HG02970 (cell line): ENCODE results near the gene NFX1.
A peak's percentile ranks its signal among the peaks of the same experiment; 100 is the strongest.

Experiments used
- ATAC-seq: cut with Tn5 transposase; IDR thresholded peaks from one replicate; pipeline ENCODE4 v1.9.1; 2021; ENCODE audit warnings: mild to moderate bottlenecking, moderate library complexity, moderate number of reproducible peaks; ENCODE audit not compliant: unreplicated experiment, low FRiP score

The NFX1 gene

DNA sequence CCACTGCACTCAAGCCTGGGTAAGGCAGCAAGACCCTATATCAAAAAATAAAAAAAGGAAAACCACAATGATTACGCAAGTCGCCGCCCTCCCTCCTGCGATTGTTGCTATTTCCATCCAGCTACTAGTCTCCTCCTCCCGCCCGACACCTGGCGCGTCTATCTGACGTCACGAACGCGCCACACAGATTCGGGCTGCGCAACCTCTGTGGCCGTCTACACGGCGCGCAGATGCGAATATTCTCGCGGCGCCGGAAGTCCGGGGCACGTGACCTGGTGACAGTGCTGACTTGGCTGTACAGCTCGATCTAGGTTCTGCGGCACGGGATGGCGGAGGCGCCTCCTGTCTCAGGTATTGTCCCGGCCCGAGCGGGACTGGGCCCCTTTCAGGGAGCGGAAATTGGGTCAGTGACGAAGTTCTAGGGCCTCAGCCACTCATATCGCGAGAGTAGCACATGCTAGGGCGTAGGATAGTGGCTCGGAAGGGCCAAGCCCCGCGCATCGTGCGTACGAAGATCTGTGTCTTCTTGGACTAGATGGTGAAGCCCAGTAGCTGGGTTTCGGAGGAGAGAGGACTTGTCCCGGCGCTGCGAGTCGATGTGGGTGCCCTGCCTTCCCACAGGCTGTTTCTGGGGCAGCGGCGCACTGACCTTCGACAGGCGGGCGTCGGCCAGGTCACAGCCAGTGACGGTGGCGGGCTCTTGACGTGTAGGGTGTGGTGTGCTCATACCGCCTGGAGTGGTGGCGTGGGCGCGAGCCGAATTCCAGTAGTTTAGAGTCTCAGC lies at the start of gene NFX1:
Gene NFX1, plus strand, starts transcription at position 270 of the 784 bp plus-strand sequence. Its CDS starts 57 bp downstream, at position 327.
- ATAC-seq = peak; percentile 90

DNA sequence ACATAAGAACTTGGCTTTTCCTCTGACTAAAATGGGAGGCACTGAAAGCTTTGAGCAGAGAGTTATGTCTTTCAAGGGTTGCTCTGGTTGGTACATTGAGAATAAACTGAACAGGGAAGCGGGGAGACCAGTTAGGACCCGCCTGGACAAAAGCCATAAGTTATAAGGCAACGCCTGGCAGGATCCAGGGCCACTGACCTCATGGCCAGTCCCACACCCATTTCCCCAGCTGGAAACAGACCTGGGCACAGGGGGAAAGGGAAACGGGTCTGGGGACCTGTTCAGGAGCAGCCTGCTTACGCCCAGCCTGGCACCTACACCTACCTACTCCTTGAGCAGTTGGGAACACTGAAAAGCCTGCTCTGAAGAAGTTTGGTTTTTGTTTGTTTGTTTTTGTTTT lies 49.0 kb upstream of the NFX1 start:
- no peak for ATAC-seq

DNA sequence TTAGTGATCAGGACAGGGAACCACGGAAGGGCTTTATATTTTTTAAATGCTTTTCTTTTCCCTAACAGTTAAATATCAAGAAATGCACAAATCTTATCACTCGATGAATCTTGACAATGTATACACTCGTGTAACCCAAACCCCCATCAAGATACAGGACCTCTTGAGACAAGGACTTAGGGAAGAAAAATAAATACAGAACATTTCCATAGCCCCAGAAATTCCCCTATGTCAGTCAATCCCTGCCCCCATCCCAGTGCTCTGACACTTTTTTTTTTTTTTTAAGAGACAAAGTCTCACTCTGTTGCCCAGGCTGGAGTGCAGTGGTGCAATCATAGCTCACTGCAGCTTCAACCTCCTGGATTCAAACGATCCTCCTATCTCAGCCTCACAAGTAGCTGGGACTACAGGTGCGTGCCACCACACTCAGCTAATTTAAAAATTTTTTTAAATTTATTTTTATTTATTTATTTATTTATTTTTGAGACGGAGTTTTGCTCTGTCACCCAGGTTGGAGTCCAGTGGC lies 47.6 kb upstream of the NFX1 start:
- no peak for ATAC-seq

DNA sequence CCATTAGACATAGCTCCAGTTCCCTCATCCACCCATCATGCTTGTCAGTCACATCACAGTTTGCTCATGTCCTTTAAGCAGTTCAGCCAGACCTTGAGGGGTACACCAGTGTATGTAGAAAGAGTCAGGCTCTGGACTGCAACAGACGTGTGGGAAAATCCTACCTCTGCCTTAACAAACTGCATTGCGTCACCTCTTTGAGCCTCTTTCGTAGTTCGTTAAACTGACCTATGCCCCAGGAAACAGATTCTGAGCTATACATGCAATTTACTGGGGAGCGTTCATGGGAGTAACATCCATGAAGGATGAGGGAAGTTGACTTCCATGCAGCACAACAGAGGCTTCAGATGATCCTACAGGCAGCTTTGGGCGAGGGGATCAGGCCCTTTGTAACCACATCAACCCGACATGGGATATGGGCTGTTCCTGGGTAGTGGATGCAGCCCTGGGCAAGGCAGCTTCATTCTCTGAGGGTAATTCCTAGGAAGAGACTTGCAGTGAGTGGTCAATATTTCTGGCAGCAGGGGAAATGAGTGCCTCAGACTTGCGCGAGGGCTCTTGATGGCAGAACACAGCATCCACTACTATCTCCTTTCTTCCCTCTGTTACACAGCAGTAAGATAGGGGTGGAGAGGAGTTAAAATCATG lies 46.1 kb upstream of the NFX1 start:
- no peak for ATAC-seq

DNA sequence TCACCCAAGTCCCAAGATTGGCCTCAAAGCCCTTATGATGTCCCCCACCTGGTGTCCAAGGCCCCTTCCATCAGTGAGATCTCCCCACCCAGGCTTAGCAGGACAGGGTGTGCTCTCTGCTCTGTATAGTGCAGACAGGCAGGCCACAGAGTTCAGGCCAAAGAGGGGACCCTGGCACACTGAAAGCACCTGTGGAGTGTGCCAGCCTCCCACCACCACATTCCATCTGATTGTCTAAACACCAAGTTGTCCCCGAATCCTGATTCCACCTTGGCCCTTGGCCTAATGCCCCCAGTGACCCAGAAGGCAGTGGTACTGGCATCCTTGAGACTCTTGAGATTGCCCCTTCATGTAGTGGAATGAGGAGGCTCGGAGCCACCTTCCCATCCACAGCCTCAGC lies 45.0 kb upstream of the NFX1 start:
- no peak for ATAC-seq

DNA sequence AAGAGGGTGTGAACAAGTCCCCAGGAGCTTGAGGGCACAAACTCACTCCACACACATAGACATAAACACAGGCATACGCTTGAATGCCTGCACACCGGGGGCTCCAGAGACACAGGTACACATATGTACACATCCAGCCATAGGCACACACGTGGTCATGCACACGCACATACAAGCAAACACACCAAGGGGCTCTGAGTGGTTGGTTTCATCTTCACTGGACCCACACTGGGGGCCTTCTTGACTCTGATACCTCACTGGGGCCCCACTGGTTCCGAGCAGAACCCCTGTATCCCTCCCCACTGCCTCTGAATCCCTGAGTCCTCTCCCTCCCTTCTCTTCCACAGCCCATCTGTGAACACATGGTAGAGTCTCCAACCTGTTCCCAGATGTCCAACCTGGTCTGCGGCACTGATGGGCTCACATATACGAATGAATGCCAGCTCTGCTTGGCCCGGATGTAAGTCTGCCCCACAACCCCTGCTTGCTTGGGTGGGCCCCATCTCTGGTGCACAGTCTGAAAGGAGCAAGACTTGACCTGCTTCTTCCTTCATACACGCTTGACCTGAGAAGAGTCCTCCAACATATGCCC lies 44.0 kb upstream of the NFX1 start:
- no peak for ATAC-seq

DNA sequence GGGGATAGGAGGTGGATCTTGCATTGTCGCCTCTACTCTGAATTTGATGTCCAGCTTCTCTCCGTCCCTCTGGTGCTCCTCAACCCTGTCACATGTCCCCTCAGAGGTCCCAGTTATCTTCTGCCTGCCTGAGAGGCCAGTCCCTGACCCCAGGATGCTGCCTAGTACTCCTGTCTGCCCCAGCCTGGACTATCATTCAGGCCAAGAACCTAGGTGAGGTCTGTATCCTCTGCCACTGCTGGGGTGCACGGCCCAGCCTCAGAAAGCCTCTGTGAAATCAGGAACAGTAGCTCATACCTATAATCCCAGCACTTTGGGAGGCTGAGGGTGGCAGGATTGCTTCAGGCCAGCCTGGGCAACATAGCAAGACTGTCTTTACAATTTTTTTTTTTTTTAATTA lies 41.7 kb upstream of the NFX1 start:
- no peak for ATAC-seq

DNA sequence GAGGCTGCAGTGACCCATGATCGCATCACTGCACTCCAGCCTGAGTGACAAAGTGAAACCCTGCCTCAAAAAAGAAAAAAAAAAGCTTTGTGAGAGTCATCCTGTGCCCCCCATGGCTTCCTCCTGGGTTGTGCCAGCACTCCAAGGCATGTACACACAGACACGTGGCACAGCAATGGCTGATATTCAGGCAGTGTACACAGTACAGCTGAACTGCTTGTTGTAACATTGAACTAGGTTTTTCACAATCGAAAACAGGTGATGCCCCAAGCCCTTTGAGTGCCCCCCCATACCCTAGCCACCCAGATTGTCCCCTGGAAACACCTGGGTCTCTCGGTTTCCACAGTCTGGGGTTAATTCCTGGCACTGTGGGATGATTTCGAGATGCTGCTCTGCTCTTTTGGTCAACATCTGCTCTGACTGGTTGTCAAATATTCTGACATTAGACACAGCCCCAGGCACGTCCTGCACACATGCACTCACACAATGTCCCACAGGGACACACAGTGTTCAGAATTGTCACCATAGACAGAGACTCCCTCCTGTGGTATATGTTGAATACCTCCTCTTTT lies 41.1 kb upstream of the NFX1 start:
- ATAC-seq = no peak

DNA sequence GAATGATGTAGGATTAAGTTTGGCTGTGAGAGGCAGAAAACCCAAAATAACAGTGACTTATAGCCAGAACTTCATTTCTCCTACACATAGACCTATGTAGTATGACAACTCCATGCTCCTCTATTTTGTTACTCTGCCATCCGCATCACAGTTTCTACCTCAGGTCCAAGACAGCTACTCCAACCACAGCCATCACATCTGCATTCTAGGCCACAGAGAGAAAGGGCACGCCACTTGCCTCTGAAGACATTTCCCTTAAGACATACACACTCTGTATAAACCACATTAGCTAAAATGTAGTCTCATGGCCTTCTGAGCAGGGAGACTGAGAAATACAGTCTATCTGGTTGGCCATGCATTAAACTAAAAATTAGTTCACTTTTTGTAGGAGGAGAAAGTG lies 40.3 kb upstream of the NFX1 start:
- ATAC-seq = no peak

DNA sequence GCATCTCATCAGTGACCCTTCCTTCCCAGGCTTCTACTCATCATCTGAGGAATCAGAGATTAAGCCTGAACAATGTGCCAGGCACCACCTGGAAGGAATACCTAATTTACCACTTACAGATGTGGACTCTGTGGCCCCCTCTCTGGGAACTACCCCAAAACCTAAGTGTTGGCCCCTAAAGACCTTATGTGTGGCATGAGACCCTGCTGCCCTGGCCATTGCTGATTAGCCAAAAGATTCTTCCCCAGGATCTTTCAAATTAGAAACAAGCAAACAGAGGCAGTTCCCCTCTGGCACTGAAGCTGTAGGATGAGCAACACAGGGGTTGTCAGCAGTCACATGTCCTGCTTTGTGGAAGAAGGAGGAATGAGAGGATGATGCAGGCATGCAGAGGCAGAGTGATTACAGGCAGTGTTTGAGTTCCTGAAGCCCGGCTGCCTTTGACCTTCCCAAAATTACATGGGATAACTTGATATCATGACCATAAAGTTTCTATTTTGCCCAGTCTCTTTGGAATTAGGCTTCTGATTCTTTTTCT lies 39.8 kb upstream of the NFX1 start:
- no peak for ATAC-seq

DNA sequence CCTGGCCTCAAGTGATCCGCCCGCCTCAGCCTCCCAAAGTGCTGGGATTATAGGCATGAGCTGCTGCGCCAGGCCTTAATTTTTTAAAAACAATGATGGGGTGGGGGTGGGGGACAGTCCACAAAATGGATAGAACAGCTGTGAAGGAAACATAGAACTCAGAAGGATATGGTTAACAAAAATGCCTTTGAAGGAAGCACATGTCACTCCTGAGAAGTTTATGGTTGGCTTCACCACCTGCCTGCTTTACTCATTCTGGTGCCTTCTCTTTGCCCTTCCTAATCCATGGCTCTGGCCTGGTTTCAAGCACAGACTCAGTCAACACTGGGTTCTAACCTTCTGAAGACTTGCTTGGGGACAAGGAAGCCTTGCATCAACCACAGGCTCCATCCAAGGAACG lies 36.1 kb upstream of the NFX1 start:
- ATAC-seq = no peak

DNA sequence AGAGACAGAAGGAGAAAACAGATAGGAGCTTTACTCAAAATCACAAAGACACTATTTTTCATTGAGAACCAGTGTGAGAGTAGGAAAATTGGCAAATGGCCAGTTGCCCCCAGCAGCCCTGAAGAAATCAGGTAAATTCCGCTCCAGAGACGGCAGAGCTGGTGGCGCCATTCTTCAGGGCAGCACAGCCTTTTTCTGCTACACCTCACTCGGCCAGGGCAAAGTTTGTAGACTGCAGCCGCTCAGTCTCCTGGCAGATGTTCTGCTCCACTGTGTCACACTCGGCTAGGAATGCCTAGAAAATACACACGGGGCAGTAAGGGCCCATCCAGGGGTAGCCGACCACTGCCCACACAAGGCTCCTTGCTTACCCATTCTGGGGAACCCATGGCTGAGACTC lies 35.3 kb upstream of the NFX1 start:
- no peak for ATAC-seq

DNA sequence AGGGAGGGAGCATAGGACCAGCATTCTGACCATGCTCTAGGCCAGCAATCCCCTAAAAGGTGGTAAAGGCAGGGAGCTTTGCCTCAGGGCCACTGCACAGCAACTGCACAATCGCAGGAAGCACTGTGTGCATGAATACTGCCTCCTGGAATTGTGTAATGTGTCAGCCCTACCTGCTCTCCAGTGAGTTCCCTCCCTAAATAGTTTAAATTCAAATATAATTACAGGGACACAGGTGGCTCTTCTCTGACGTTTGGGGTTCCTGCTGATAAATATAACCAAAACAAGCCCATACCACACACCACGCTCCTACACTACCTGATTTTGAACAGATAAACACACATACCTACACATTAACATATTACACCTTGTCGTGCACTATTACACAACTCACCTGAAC lies 34.8 kb upstream of the NFX1 start:
- ATAC-seq = no peak

DNA sequence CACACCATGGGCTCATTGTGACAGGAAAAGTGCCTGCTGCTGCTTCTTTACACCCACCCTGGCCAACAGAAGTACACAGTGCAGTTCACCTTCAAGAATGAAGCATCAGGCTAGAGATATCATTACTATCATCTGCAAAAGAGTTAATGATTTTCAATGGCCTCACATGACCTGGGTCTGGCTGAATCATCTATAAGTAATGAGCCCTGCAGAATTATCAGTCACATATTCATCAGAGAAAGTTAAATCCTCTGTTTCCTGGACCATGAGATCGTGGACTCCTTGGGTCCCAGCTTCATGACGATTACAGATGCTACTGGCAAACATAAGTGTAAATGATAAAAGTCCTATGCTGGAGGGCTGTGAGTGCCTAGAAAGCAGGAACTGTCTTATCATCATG lies 34.1 kb upstream of the NFX1 start:
- ATAC-seq = no peak

DNA sequence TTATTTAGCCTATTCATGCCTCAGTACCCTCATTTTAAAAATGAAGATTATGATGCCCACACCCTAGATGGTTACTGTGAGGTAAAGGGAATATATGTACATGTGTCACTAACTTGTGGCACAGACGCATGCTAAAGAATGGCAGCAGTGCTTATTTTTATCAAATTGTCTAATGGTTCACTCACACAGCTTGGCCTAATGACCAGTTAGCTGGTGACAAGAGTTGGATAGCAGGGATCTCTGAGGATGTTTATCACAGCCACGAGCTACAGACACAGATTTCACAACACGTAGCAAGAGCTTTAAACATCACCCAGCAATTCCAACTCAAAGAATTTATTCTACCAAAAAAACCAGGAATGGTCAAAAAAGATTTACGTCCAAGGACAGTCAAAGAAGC lies 33.0 kb upstream of the NFX1 start:
- no peak for ATAC-seq

DNA sequence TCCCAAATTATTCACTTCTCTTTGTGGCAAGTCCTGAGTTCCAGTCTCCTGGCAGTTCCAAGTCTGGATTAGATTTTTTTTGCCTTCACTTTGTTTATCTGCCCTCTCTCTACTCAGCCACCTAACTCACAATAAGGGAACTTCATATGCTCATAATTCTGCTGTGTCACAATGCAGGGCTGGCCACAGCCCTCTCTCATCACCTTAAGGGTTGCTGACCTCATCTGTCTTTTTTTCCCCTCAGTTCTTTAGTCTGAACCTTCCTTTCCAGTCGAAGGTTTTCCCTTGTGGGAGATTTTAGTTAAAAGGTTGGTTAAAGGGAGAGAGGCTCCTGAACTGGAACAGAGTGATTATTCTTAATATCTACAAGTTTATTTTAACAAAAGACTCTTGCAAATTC lies 29.9 kb upstream of the NFX1 start:
- ATAC-seq = no peak

DNA sequence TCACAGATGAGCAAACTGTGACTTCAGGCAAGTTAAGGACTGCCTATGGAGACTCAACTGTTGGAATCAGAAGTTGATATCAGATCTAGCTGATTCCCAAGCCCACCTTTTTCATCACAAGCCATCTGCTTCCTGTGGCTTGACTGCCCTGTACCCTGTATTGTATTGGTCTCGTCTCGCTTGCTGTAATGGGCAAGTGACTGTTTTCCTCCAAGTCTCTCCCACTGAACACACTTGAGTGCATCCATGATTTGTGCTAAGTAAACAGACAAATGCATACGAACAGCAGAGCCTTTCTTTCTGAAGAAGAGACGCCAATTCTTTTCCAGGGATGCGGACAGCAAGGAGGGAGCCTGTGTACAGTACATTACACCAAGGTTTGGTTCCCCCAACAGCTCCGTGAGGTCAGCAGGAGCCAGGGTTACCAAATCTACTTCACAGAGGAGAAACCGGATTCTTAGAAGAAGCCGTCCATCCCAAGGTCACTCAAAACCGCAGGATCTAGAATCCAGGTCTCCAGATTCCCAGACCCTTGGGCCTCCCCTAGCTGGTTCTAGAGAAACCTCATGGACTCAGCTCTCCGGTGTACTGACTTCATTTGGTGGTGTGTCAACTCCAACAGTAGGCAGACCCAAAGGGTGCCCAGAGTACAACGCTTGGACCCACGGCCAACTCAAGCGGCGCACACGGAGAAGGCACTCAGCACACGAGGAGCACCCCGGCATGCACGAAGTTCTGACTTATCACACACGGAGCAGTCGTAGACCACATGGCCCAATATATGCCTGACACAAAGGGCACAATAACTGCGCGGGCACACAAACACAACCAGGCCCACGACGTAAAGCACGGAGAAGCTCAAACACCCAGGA lies 26.9 kb upstream of the NFX1 start:
- ATAC-seq = no peak

DNA sequence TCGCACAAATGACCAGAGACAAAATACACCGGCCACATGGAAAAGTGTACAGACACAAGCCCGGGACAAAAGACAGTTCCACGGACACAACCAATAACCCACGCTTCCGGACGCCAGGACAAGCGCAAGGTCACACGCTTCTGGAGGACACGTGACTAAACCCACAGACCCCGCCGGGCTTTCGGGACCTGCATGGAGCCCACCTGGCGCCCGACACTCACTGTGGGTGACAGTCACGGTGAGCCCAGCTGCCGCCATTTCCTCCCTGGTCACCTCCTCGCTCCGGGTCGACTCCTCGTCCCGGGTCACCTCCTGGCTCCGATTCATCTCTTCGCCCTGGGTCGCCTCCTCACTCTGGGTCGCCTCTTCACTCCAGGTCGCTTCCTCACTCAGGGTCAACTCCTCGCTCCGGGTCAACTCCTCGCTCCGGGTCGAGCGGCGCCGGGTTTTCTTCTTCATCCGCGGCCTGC lies 26.3 kb upstream of the NFX1 start:
- peak; percentile 19 for ATAC-seq

DNA sequence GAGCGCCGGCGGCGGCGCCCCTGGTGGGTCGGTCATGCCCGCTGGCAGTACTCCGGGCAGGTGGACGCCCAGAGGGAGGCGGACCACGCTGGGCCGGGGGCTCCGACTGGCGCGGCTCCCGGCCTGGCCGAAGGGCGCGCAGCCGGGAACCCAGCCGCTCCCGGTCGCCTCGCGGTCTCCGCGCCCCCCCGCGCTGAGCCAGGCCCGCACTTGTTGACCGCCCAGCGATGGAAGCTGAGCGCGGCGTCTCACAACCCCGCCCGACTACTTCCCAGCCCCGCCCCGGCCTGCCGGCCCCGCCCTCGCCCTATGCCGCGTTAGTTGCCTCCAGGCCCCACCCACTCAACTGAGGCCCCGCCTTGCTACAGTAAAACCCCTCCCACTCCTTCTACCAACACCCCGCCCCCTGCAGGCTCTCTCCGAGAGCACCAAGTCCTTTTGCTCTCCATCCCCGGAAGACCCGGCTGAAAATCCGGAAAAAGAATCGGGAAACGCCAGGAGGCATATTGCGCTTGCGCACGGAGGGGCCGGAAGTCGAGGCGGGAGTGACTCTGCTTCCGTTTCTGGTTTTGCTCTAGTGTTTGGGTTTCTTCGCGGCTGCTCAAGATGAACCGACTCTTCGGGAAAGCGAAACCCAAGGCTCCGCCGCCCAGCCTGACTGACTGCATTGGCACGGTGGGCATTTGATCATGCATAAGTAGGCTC lies 25.7 kb upstream of the NFX1 start, which contains the start of the genes BAG1 and CHMP5:
Gene BAG1, minus strand, starts transcription at position 236 of the 705 bp plus-strand sequence.
Gene CHMP5, plus strand, starts transcription at position 577 of the 705 bp plus-strand sequence. Its CDS starts 30 bp downstream, at position 607.
- ATAC-seq = peak; percentile 90
